ENCODE data around the gene JAZF1. TPM values are rescaled to one million over a fixed set of nuclear protein-coding genes. Genes with fewer than 3 reads are reported as not detected.

The JAZF1 gene
- total RNA-seq, 4 donors from 2014 or later: 27.8 to 36.5 (median 30.5) TPM

GRCh38 chr7:27967639-27968038 lies 213.0 kb downstream of the JAZF1 start:
- Histone ChIP-seq H3K36me3 (no peaks in the 10 kb centered on the region), H3K4me1 (peaks cover 0 to 16% (median 10%) of the 10 kb centered on the region in 3 donors), H3K9me3 (no peaks in the 10 kb centered on the region), H3K4me3 (no peak overlapping the region), H3K27me3 (no peaks in the 10 kb centered on the region), H3K27ac (no peak overlapping the region)
- whole genome bisulfite sequencing, 2 donors (ENCODE audit: low coverage in 1 of 2): 100% methylated on average over 1 of the region's 1 CpG
- ATAC-seq: no peak
- TF ChIP-seq EP300 (IDR thresholded peaks at IDR 0.05) (no peak), POLR2A (IDR thresholded peaks at IDR 0.05) (no peak), POLR2AphosphoS5 (IDR thresholded peaks at IDR 0.05) (no peak)
- TF ChIP-seq, protein P1, sequence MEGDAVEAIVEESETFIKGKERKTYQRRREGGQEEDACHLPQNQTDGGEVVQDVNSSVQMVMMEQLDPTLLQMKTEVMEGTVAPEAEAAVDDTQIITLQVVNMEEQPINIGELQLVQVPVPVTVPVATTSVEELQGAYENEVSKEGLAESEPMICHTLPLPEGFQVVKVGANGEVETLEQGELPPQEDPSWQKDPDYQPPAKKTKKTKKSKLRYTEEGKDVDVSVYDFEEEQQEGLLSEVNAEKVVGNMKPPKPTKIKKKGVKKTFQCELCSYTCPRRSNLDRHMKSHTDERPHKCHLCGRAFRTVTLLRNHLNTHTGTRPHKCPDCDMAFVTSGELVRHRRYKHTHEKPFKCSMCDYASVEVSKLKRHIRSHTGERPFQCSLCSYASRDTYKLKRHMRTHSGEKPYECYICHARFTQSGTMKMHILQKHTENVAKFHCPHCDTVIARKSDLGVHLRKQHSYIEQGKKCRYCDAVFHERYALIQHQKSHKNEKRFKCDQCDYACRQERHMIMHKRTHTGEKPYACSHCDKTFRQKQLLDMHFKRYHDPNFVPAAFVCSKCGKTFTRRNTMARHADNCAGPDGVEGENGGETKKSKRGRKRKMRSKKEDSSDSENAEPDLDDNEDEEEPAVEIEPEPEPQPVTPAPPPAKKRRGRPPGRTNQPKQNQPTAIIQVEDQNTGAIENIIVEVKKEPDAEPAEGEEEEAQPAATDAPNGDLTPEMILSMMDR (IDR thresholded peaks at IDR 0.05): no peak

GRCh38 chr7:27966219-27966780 lies 214.3 kb downstream of the JAZF1 start:
- no peak for ATAC-seq
- Histone ChIP-seq H3K4me1 (peaks cover 0 to 16% (median 10%) of the 10 kb centered on the region in 3 donors), H3K4me3 (no peak overlapping the region), H3K9me3 (no peaks in the 10 kb centered on the region), H3K36me3 (no peaks in the 10 kb centered on the region), H3K27me3 (no peaks in the 10 kb centered on the region), H3K27ac (no peak overlapping the region)
- TF ChIP-seq POLR2AphosphoS5 (IDR thresholded peaks at IDR 0.05) (no peak), EP300 (IDR thresholded peaks at IDR 0.05) (no peak)
- WGBS, 2 donors (ENCODE audit: low coverage in 1 of 2): 43 to 57% methylated on average over 2 to 3 of the region's 3 CpGs

DNA sequence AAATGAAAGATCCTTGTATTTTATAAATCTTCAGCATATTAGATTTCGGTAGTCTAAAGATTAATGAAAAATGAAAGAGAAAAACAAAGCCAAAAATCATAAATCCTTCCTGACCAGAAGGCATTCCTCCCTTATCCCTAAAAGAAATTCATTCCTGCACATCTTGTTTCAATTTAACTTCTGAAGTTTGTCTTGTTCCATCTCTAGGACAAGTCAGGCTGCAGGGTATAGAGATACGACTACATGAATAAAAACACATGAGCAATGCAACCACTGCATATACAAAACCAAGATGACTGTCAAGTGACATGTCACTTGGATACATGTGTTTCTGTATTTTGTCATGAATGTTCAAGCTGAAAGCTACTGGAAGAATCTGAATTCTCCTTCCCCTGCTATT lies 214.9 kb downstream of the JAZF1 start:
- no peaks in the 10 kb centered on the region for H3K36me3 ChIP-seq
- ATAC-seq: no peak
- H3K27me3 ChIP-seq: no peaks in the 10 kb centered on the region
- peaks cover 0 to 16% (median 10%) of the 10 kb centered on the region in 3 donors for H3K4me1 ChIP-seq
- no peak overlapping the region for H3K4me3 ChIP-seq
- 72 to 73% methylated on average over 2 of the region's 2 CpGs for WGBS, 2 donors (ENCODE audit: low coverage in 1 of 2)
- H3K27ac ChIP-seq: no peak overlapping the region
- no peak for TF ChIP-seq EP300 (IDR thresholded peaks at IDR 0.05)
- TF ChIP-seq POLR2A (IDR thresholded peaks at IDR 0.05): no peak
- TF ChIP-seq POLR2AphosphoS5 (IDR thresholded peaks at IDR 0.05): no peak
- TF ChIP-seq, protein P1 (IDR thresholded peaks at IDR 0.05): no peak
- H3K9me3 ChIP-seq: no peaks in the 10 kb centered on the region

DNA sequence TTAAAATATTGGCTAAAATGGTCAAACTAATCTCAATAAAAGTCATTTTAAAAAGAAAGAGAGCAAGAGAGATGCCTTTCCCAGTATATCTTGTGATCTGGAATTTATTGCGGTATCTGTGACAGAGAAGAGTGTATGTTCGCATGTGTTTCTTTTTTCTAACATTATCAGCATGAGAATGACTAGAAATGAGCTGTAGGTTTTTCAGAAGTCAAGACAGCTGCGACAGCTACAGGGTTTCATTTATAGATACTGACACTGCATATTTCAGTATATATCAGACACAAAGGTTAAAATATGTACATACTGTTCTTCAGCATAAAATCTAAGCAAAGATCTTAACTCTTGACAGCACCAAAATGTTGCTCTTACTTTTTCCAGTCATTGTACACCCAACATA lies 215.8 kb downstream of the JAZF1 start:
- no peak overlapping the region for H3K4me3 ChIP-seq
- no peaks in the 10 kb centered on the region for H3K9me3 ChIP-seq
- H3K4me1 ChIP-seq: peaks cover 0 to 16% (median 10%) of the 10 kb centered on the region in 3 donors
- TF ChIP-seq POLR2AphosphoS5 (IDR thresholded peaks at IDR 0.05) (no peak), EP300 (IDR thresholded peaks at IDR 0.05) (no peak), POLR2A (IDR thresholded peaks at IDR 0.05) (no peak)
- TF ChIP-seq, protein P1 (IDR thresholded peaks at IDR 0.05): no peak
- H3K36me3 ChIP-seq: no peaks in the 10 kb centered on the region
- ATAC-seq: no peak
- no peaks in the 10 kb centered on the region for H3K27me3 ChIP-seq
- no peak overlapping the region for H3K27ac ChIP-seq
- WGBS, 2 donors (ENCODE audit: low coverage in 1 of 2): 94 to 97% methylated on average over 3 of the region's 3 CpGs

GRCh38 chr7:27963056-27963455 lies 217.5 kb downstream of the JAZF1 start:
- Histone ChIP-seq H3K9me3 (no peaks in the 10 kb centered on the region), H3K27ac (no peak overlapping the region), H3K4me1 (peaks cover 0 to 16% (median 10%) of the 10 kb centered on the region in 3 donors), H3K27me3 (no peaks in the 10 kb centered on the region), H3K4me3 (no peak overlapping the region), H3K36me3 (no peaks in the 10 kb centered on the region)
- ATAC-seq: no peak
- TF ChIP-seq POLR2A (IDR thresholded peaks at IDR 0.05) (no peak), EP300 (IDR thresholded peaks at IDR 0.05) (no peak), POLR2AphosphoS5 (IDR thresholded peaks at IDR 0.05) (no peak)
- TF ChIP-seq, protein P1 (IDR thresholded peaks at IDR 0.05): no peak
- 92 to 94% methylated on average over 1 of the region's 1 CpG for WGBS, 2 donors (ENCODE audit: low coverage in 1 of 2)

All from gastroesophageal sphincter (tissue), 4 donors.